LoVo (cell line): ENCODE data around the gene HK1.
"Not testable (repeated sequence)": the region's sequence is repeated elsewhere in the genome, so short reads cannot be mapped to it uniquely, and the experiment has no call there.

Source experiments
- DNase-seq: peaks from one replicate; pipeline ENCODE4 v3.0.0-alpha.2; 2016; ENCODE audit warnings: low spot score

The HK1 gene

DNA sequence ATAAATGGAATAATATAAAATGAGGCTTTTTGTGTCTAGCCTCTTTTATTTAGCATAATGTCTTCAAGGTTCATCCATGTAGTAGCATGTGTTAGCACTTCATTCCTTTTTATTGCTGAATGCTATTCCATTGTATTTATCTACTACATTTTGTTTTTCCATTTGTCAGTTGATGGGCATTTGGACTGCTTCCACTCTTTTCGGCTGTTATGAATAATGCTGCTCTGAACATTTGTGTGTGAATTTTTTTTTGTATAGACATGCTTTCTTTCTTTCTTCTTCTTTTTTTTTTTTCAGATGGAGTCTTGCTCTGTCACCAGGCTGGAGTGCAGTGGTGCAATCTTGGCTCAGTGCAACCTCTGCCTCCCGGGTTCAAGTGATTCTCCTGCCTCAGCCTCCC lies 50.6 kb downstream of the HK1 start:
- not testable (repeated sequence) for DNase-seq

DNA sequence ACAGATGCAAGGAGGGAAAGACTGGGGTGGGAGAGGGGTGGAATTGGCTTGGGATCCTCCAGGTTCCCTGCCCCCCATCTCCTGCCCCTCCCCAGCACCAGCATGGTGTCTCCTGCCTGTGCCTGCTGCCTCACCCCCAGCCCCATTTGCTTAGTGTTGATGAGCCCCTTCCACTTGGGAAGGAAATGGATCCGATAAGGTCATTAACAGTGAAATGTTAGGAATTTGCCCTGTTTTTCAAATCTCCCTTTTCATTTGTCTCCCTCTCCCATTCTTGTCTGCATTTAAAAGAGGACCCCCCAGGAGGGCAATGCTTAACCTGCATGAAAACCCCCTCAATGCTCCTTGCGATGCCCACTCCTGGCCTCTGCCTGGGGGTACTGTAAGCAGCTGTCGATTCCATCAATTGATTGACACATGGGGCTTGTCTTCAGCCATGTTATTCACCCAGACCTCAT lies 51.5 kb downstream of the HK1 start:
- no peak for DNase-seq

DNA sequence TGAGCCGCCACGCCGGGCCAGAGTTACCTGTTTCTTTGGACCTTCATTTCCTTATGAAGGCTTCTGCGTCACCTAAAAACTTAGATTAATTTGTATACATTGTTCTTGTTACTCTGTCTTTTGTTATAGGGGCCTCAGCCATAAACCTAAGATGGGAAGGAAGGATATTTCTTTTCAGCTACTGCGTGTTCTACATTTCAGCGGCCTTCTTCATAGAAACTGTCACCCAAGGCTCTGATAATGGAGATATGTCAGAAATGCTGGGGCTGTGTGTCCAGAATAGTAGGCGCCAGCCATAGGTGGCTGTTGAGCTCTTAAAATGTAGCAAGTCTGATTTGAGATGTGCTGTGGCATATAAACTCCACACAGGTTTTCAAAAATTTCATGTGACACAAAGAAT lies 52.9 kb downstream of the HK1 start:
- DNase-seq = no peak

DNA sequence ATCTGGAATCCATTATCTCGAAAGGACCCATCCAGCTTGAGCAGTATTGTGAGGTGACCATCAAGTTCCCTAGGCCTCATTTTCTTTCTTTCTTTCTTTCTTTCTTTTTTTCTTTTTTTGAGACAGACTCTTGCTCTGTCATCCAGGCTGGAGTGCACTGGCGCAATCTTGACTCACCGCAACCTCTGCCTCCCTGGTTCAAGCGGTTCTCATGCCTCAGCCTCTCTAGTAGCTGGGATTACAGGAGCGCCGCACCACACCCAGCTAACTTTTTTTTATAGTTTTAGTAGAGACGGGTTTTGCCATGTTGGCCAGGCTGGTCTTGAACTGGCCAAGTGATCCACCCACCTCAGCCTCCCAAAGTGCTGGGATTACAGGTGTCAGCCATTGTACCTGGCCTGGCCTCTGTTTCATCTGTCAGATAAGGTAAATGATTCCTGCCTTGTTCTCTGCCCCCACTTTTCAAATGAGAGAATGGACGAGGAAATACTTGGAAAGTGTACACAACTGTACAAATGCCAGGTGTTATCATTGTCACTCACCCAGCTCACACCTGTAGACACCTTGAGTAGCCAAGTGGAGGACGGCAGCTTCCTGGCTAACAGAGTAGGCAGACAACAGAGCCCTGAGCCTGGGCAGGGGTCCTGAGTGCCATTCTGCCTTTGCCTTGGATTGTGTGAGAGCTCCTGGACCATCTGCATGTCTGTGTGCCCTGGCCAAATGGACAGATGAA lies 54.1 kb downstream of the HK1 start:
- no peak for DNase-seq

DNA sequence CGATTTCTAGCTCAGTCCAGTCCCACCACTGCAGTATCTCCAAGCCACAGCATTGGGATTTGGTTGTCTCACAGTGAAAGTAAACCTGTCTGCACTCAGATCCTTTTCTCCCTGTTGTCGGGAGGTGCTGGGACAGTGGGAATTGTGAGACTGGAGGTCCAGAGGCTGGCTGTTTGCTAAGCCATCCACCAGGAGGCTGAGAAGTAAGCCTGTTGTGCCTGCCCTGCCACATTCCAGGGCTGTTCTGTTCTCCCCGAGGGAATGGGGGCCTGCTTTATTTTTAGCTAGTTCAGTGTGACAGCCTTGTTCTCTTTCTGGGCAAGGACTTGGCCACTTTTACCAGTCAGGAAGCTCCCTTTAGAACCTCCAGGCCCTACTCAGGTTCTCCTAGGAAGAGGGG lies 54.9 kb downstream of the HK1 start:
- DNase-seq = no peak

DNA sequence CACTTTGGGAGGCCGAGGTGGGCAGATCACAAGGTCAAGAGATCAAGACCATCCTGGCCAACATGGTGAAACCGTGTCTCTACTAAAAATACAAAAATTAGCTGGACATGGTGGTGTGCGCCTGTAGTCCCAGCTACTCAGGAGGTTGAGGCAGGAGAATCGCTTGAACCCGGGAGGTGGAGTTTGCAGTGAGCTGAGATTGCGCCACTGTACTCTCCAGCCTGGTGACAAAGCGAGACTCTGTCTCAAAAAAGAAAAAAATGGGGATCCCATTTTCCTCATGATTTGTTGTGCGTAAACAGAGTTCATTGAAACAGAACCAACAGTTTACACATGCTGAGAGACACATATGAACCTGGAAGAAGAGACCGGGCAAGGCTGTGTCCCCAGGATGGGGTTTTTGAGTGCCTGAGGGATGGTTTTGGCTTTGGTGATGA lies 55.6 kb downstream of the HK1 start:
- DNase-seq = not testable (repeated sequence)

DNA sequence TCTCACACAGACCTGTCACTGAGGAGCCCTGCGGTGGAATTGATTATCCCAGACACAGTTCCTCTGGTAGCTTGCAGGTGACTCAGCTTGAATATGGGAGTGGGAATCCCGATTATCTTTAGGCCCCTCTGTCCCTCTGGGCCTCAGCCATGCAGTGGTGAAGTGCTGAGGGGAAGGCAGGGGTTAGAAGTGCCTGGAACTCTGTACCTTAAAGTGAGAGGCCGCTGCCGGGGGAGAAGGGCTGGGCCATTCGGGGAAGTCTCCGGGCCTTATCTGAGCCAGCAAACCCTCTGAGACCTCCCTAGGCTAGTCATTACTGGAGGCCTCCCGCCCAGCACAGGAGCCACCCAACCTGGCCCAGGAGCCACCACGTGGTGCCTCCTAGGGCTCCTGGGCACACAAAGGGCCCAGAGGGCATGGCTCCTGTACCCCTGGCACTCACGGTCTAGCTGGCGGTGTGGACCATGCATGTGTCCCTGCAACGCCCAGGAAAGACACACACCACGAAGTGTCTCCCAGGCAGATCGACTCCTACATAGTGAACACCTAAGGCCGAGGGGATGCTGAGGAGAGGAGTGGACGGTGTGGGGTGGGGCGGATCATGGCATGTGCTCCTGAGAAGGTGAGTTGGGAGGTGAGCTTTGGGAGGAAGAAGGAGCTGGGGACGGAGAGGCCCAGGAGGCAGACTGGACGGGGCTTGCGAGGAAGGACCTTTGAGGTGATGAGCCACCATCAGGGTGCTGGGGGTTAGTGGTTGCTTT lies 56.2 kb downstream of the HK1 start:
- no peak for DNase-seq

DNA sequence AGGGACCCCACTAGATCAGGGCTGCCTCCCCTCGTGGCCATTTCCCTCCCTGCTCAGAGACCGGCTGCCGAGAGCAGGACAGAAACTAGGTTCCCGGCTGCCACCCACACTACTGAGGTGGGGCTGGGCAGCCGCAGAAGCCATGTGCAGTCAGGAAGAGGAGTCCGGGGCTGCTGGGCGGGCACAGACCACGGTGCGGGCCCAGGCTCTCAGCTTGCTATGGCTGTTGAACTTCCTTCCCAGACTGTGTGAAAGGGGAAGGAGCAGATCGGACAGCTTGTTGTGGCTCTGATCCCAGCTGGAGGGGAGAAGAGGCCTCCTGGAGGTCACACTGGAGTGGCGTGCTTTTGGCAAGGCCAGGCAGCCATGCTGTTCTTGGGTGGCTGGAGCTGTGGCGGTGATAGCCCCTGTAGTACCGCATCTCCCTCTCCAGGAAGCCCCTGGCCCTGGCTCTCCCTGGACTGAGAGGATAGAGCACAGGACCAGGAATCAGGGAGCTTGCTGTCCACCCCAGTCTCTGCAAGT lies 56.8 kb downstream of the HK1 start:
- DNase-seq = no peak

DNA sequence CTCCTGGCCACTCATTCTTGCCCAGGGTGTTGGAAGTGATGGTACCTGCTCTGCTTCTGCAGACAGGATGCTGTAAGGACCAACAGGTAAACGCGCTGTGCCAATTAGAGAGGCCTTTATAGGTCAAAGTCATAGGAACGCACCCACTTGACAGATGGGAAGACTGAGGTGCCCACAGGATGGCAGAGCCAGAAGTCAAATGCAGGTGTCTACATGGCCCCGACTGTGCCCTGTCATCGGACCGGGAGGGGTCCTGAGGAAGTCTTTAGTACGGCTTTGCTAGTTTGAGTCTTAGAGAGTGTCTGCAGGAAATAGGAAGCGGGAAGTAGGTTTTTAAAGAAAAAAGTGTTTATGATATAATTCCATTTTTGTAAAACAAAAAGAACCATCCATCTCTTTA lies 57.3 kb downstream of the HK1 start:
- DNase-seq = no peak

DNA sequence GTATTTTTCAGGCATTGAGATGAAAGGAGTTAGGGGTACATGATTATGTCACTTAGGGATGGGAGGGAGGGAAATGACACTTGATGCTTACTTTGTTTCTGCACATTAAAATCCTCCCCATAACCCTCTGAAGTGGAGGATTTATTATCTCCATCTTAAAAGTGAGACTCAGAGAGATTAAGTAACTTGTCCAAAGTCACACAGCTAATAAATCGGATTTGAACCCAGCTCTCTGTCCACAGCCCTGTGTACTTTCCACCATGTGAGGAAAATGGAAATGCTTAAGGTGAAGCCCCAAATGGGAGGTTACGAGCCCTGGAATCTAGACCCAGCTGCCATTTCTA lies 58.6 kb downstream of the HK1 start:
- no peak for DNase-seq

DNA sequence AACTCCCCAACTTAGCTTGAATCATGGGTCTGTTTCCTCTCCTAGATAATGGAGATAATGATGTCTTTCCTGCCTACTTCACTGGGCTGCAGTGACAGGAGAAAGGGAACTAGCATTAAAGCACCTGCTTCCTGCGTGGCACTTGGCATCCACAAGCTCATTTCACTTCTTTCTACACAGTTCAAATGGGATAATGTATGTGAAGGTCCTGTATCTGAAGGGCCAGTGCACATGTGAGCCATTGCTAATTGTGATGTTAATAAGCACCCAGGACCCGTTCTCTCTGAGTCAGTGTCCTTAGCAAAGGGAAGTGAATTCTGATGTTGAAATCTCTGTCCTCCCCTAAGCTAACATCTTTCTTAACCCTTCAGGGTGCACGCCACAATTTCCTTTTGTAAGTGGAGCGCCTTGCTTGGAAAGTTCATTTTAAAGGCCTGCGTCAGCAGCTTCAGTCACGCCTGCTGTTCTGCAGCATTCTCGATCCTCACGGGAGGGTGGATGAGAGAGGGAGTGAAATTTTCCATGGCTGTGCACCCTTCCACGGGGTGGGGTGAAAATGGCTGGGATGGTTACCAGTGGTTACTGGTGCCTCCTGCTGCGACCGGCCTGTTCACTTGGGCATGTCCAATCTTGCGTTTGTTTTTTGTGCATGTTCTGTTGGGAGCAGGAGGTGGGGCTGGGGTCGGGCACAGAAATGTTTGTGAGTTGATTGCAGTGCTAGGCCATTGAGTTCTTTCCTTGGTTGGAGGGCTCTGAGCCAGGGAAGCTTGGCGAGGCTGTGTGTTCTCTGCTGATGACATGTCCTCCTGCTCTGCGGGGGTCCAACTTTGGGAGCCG lies 59.2 kb downstream of the HK1 start:
- DNase-seq = no peak

DNA sequence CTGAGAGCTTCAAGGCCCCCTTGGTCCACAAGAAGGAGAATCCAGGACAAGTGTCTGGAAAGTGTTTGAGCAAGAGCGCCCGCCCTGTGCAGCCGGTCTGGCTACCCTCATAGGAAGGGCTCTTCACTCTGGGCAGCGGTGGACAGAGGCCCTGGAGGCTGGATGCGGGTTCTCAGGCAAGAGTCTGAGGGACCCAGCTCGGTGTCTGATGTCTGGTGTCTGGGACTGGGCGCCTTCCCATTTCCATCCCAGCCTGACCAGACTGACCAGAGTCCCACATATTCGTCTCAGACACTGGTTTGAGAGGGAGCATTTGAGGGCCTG lies 59.8 kb downstream of the HK1 start:
- no peak for DNase-seq

DNA sequence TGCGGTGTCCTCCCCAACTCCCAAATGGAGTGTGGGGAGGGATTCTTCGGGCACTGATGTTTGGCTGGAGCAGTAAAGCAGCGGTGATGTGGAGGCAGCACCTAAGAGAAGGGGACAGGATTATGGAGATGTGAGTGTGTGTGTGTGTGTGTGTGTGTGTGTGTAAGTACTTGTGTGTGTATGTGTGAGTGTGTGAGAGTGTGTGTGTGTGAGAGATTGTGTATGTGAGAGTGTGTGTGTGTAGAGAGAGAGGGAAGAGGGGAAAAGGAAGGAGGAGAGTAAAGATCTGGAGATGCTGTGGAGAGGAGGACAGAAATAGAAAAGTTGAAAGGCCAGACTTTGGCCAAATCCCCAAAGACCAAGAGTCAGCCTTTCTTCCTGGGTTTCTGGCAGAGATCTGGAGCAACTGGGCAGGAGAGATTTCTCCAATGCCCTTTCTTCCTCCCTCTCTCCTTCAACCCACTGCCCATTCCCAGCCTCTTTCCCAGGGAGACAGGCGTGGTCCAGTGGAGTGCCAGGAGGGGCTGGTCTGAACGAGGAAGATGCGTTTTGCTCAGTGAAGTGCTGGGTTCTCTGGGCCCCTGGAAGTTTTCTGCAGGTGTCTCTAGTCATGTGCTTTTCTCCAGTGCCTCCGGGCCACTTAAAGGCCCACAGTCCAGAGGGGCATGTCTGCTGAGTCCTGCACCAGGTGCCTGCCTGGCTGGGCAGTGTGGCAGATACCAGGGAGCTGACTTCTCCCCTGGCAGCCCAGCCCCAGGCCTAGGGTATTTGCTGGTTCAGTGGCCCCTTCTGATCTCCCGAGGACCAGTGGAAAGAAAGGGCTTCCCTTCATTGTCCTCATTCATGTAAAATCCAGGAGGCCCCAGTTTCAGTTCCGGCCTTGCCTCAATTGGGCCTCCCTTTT lies 60.5 kb downstream of the HK1 start:
- no peak for DNase-seq

DNA sequence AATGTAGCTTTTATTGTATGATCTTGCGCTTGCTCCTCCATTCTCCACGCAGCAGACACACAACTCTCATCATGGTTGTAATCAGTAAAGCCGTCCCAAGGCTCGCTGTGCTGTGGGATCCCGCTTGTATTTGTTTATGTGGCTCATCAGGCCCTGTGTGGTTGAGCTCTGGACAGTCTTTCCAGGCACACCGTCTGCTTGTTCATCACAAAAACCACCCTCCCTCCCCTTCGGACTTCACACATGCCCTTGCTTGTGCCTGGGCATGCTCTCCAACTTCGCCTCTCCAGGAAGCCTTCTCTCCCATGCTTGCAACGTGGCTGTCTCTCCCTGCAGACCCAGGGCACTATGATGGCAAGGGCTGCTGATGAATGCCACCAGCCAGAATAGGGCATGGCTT lies 62.4 kb downstream of the HK1 start:
- no peak for DNase-seq

DNA sequence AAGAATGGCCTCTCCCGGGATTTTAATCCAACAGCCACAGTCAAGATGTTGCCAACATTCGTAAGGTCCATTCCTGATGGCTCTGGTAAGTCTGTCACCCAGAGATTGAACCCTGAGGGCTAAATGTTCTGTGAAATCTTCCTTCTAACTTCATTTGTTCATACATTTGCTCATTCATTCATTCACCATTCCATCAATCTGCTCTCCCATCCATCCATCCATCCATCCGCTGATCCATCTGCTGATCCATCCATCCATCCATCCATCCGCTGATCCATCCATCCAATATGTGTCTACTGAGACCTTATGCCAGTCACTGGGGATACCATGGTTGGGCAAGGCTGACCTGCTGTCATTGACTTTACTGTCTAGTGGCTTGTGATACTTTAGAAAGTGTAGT lies 65.6 kb downstream of the HK1 start:
- no peak for DNase-seq

DNA sequence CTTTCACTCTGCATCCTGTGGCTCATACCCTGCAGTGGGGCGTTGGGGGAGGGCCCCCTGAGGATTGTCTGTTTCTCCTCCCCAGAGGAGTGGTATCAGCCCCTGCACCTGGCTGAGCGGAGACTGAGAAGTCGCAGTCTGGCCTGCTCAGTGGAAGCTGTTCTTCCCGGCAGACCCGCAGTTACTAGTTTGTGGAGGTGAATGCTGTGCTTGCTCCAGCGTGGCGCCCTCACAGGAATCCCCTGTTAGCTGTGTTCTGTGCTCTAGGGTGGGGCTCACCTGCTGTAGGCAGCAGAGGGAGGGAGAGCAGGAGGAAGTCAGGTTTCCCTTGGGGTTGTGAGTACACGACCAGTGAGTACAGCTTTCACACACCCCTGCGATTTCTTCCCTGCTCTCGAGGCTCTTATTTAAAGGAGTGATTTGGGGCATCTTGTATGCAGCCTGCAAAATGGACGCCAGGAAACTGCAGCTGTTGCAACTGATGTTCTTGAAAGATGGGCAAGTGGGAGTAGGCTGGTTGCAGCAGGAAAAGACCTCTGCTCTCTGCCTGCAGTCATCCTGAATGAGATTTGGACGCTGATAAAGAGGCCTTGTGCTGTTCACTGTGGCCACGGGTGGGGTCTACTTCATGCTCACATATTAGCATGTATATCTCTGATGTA lies 66.4 kb downstream of the HK1 start:
- no peak for DNase-seq

DNA sequence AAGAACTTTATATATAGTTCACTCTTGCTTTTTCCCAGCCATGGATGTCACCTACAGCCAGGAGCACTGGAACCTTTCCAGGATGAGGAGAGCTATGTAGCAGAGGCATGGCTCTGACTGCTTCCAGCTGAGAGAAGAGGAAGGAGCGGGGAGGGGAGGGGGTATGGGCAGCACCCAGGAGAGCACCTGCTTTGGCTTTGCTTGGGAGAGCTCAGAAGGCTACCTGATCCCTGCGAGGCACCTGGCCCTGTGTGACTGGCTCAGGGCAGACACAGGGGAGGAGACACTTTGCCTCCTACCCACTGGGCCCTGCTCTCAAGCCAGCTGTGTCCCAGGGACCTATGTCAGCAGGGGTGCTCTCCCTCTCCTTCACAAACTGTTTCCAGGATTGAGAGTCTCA lies 67.1 kb downstream of the HK1 start:
- no peak for DNase-seq

DNA sequence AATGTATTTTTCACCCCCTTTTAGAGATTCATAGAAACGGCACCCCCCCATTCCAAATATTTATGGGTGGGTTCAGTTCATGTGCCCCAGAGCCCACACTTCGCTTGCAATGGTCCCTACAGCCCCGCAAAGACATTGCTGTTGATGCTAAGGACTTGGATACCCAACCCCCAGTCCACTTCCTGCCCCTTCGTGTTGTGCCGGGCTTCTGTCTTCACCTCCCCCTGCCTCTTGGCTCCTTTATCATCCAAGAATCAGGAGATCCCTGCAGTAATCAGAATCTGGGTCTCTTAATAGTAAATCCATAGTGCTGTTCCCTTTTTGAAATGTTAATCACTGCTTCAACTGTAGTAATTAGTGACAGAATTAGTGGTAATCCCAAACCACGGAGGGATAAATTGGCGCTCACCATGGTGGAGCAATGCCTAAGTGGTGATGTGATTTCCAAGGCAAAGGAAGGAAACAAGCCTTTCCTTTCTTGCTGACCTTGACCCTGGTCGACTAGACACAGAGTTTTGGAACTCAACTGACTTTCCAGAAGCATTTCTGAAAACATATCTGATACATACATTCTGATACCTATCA lies 67.7 kb downstream of the HK1 start:
- DNase-seq = no peak

DNA sequence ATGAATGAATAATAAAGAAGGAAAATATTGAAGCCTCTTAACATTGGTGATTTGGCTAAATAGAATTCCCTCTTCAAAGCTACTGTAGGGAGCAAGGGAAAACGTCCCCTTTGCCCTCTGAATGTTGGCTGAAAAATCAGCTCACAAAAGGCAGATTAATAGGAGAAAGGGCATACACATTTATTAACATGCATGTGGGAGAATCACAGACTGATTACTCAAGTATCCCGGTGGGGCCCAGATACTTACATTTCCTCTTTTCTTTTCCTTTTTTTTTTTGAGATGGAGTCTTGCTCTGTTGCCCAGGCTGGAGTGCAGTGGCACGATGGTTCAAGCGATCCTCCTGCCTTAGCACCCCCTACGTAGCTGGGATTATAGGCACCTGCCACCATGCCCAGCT lies 68.5 kb downstream of the HK1 start:
- no peak for DNase-seq

DNA sequence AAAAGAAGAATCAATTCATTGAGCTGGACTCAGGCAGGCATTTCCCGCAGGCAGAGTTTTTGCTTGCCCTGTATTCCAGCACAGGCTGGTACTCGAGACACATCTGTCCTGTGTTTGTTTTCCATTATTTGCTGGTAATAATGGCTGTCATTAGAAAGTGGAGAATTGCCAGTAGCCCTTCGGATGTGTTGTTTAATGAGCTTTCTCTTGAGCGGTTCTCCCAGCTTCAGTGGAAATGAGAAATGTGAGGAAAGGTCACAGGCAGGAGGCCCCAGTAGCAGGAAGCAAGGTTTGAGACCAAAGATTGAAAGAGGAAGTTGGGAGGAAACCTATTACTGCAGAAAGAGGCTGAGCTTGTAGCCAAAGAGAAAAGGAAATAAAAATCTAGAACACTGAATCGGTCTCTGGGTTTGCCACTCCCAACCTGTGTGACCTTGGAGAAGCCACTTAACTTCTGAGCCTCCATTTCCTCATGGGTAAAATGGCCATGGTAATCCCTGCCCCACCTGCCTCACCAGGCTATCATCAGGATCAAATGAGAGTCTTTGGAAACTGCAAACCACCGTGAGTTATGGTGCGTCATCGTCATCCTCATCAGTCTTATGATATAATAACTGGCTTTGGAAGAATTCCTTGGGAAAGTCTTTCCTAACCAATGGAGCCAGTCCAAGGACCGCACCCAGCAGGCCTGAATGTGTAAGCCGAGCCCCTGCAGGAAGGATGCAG lies 70.7 kb downstream of the HK1 start:
- peak; percentile 11 for DNase-seq
